NCI-H82 (cell line): Measurements from ENCODE around the gene TTLL9.
"Not testable (repeated sequence)": the region's sequence is repeated elsewhere in the genome, so short reads cannot be mapped to it uniquely, and the experiment has no call there.

ENCODE experiments used
- DNase-seq: peaks from one replicate; lab custom pipeline; 2025; lab: John Stamatoyannopoulos, UW

Gene TTLL9

GRCh38 chr20:31917962-31918412, 47.6 kb downstream of the TTLL9 start:
- DNase-seq, result not testable (repeated sequence)

GRCh38 chr20:31918466-31919105, 48.2 kb downstream of the TTLL9 start:
- DNase-seq, result peak; percentile 31

GRCh38 chr20:31919410-31920155, 49.1 kb downstream of the TTLL9 start:
- no peak for DNase-seq

- DNase-seq, result no peak
Measured at GRCh38 chr20:31920275-31920855, 49.9 kb downstream of the TTLL9 start.

GRCh38 chr20:31921480-31921879, 51.0 kb downstream of the TTLL9 start:
- DNase-seq, result not testable (repeated sequence)

- no peak for DNase-seq
Measured at GRCh38 chr20:31922181-31922580, 51.7 kb downstream of the TTLL9 start.

- no peak for DNase-seq
Measured at GRCh38 chr20:31922588-31922987, 52.2 kb downstream of the TTLL9 start.

- DNase-seq, result no peak
Measured at GRCh38 chr20:31923388-31924331, 53.2 kb downstream of the TTLL9 start.

- no peak for DNase-seq
Measured at GRCh38 chr20:31924561-31924960, 54.1 kb downstream of the TTLL9 start.

GRCh38 chr20:31925631-31926030, 55.2 kb downstream of the TTLL9 start:
- DNase-seq, result no peak

GRCh38 chr20:31926493-31926892, 56.1 kb downstream of the TTLL9 start:
- DNase-seq, result no peak

GRCh38 chr20:31927627-31928159, 57.3 kb downstream of the TTLL9 start:
- DNase-seq, result no peak

GRCh38 chr20:31929631-31930030, 59.2 kb downstream of the TTLL9 start:
- peak; percentile 80 for DNase-seq

GRCh38 chr20:31930779-31931178, 60.3 kb downstream of the TTLL9 start:
- no peak for DNase-seq

- no peak for DNase-seq
Measured at GRCh38 chr20:31933698-31934097, 63.3 kb downstream of the TTLL9 start.

GRCh38 chr20:31934491-31934890, 64.1 kb downstream of the TTLL9 start:
- no peak for DNase-seq

GRCh38 chr20:31934968-31935764, 64.7 kb downstream of the TTLL9 start:
- DNase-seq, result peak; percentile 61

- DNase-seq, result no peak
Measured at GRCh38 chr20:31936420-31936819, 66.0 kb downstream of the TTLL9 start.

GRCh38 chr20:31937820-31938219, 67.4 kb downstream of the TTLL9 start:
- DNase-seq, result no peak

- DNase-seq, result no peak
Measured at GRCh38 chr20:31939661-31940060, 69.2 kb downstream of the TTLL9 start.

- DNase-seq, result no peak
Measured at GRCh38 chr20:31943052-31943471, 72.6 kb downstream of the TTLL9 start.
